HFFc6 (cell line): ENCODE results near the gene GALNT10. TPM values are rescaled to one million over a fixed set of nuclear protein-coding genes. Genes with fewer than 3 reads are reported as not detected.
A peak's percentile ranks its signal among the peaks of the same experiment; 100 is the strongest.
"Not testable (repeated sequence)": the region's sequence is repeated elsewhere in the genome, so short reads cannot be mapped to it uniquely, and the experiment has no call there.

Source experiments
- DNase-seq: peaks from one replicate; pipeline ENCODE4 v3.0.0-alpha.2; 2018
- H3K27ac Mint-ChIP-seq: 2 replicates; pipeline ENCODE4 v1.8.0; 2020; ENCODE audit warnings: mild to moderate bottlenecking, mixed read lengths
- H3K27me3 Mint-ChIP-seq: 2 replicates; pipeline ENCODE4 v1.8.0; 2021; ENCODE audit warnings: mild to moderate bottlenecking, moderate library complexity, mixed read lengths; ENCODE audit not compliant: insufficient read depth
- H3K36me3 Mint-ChIP-seq: 2 replicates; pipeline ENCODE4 v1.8.0; 2021; ENCODE audit warnings: low read depth, mixed read lengths
- H3K4me1 Mint-ChIP-seq: 2 replicates; pipeline ENCODE4 v1.8.0; 2020; ENCODE audit warnings: low read depth, mixed read lengths
- H3K4me3 Mint-ChIP-seq: 2 replicates; pipeline ENCODE4 v1.8.0; 2020; ENCODE audit warnings: mild to moderate bottlenecking, moderate library complexity, mixed read lengths
- H3K9me3 Mint-ChIP-seq: 2 replicates; pipeline ENCODE4 v1.8.0; 2020; ENCODE audit warnings: mild to moderate bottlenecking, mixed read lengths
- total RNA-seq, 6 experiments: library from RNA; stranded (reverse); fragmentation: NEBNext Ultra II Directional; extraction: Animal tissue kit (Norgen Biotek cat#: 25700); gene quantifications; 2 replicates in 1 of 6; 3 replicates in 5 of 6; pipeline ENCODE4 v1.2.3, GENCODE V29; 2021
- TF ChIP-seq, protein P1 (sequence below): fragments of 200-600 bp; sonication (generic); IDR thresholded peaks from 2 replicates; pipeline ENCODE4 v1.5.0; 2021; ENCODE audit warnings: antibody characterized with exemption, mild to moderate bottlenecking

GALNT10 gene
- total RNA-seq, 6 experiments from 2014 or later: 129 to 161 (median 157) TPM

DNA sequence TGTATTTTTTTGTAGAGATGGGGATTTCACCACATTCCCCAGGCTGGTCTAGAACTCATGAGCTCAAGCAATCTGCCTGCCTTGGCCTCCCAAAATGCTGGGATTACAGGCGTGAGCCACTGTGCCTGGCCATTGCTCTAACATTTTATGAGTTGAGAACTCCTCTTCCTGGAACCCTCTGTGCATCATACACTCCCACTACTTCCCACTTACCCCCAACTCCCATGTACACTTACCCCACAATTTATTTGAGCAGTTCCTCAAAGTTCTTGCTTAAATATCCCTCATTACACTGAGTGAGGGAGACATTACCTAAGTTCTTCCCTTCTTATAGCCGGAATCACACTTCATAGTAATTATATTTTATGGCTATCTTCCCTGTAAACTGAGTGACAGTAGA is 42.9 kb upstream of the GALNT10 start:
- no peaks in the 10 kb centered on the region for H3K4me1 Mint-ChIP-seq
- no peaks in the 10 kb centered on the region for H3K36me3 Mint-ChIP-seq
- peaks cover 14% of the 10 kb centered on the region for H3K27me3 Mint-ChIP-seq
- H3K27ac Mint-ChIP-seq: no peak overlapping the region
- TF ChIP-seq, protein P1, sequence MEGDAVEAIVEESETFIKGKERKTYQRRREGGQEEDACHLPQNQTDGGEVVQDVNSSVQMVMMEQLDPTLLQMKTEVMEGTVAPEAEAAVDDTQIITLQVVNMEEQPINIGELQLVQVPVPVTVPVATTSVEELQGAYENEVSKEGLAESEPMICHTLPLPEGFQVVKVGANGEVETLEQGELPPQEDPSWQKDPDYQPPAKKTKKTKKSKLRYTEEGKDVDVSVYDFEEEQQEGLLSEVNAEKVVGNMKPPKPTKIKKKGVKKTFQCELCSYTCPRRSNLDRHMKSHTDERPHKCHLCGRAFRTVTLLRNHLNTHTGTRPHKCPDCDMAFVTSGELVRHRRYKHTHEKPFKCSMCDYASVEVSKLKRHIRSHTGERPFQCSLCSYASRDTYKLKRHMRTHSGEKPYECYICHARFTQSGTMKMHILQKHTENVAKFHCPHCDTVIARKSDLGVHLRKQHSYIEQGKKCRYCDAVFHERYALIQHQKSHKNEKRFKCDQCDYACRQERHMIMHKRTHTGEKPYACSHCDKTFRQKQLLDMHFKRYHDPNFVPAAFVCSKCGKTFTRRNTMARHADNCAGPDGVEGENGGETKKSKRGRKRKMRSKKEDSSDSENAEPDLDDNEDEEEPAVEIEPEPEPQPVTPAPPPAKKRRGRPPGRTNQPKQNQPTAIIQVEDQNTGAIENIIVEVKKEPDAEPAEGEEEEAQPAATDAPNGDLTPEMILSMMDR: no peak
- H3K4me3 Mint-ChIP-seq: no peak overlapping the region
- no peak for DNase-seq
- no peaks in the 10 kb centered on the region for H3K9me3 Mint-ChIP-seq

DNA sequence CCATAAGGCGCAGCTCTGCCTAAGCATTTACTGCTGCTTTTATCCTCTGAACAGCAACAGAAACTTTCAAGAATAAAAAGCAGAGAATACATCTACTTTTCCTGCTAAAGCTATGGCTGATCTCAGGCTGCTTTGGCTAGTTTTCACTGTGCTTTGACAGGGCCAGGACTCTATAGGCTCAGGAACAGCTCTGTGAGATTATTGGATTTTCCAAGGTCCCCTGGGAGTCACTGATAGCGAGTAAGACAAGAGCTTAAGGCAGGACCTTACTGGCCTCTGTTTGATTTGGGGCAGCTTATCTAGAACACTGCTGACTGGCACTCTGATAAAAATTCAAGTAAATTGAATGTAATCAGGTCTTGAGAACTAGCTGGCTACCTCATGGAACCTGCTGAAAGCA is 40.1 kb upstream of the GALNT10 start:
- not testable (repeated sequence) for H3K9me3 Mint-ChIP-seq, H3K27ac Mint-ChIP-seq, DNase-seq, H3K27me3 Mint-ChIP-seq, H3K4me1 Mint-ChIP-seq, H3K4me3 Mint-ChIP-seq, H3K36me3 Mint-ChIP-seq

DNA sequence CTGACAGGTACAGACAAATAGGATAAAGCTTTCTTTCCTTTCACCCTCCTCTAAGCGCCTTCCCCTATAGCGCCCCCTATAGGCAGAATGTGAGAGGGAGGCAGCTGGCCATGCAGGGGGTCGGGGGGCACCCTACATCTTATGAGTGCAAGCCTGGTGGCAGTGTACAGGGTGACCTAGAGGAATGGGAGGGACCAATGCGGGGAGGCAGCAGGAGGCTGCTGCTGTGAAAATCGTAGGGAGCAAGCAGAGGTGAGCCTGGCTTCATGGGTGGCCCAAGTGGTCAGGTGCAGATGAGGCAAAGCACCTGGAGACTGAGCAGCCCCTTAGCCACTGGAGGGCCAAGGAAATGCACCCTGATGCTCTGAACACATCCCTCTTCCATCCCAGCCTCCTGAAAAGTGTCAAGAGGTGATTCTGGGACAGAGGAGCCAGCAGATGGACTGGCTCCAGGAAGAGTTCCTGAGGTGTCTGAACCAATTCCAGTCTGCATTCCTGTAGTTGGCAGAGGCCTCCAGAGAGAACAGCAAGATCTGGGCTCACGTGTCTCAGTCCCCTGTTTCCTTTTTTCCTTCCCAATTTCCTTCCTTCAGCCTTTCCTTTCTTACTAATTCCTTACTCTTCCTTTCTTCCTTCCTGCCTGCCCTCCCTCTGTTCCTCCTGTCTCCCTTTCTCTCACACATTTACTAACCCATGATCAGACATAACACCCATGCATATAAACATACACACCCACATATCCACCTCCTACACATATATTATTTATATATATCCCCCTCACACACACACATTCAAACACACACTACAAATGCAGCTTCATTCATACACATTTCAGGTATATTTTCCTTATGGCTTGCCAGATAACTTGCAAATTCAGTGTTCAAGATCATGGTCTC is 32.8 kb upstream of the GALNT10 start:
- Mint-ChIP-seq H3K27me3 (peaks cover 20% of the 10 kb centered on the region), H3K27ac (no peak overlapping the region)

DNA sequence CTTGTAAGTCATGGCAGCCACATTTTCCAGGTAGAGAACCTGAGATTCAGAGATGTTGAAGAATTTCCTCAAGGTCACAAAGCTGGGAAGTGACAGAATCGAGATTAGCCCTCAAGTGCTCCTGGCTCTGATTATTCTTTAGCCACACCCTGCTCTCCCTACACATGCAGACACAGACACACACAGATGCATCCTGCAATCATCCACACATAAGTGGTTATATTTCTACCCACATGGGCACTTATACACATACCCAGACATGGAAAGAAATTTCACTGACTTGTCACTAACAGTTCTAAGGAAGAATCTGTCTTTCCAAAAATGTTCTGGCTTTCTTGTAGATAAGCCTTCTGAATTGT is 32.2 kb upstream of the GALNT10 start:
- DNase-seq: no peak
- no peaks in the 10 kb centered on the region for H3K36me3 Mint-ChIP-seq
- H3K4me3 Mint-ChIP-seq: no peak overlapping the region
- no peaks in the 10 kb centered on the region; the same call in 1 of the 2 replicates for H3K9me3 Mint-ChIP-seq
- TF ChIP-seq, protein P1: no peak
- H3K27me3 Mint-ChIP-seq: peaks cover 23% of the 10 kb centered on the region
- no peak overlapping the region for H3K27ac Mint-ChIP-seq
- H3K4me1 Mint-ChIP-seq: peaks cover 18% of the 10 kb centered on the region

More for the DNA sequence above, 32.8 kb upstream of the GALNT10 start:
- H3K36me3 Mint-ChIP-seq: no peaks in the 10 kb centered on the region
- no peaks in the 10 kb centered on the region; the same call in 1 of the 2 replicates for H3K9me3 Mint-ChIP-seq
- TF ChIP-seq, protein P1: peak; percentile 65
- DNase-seq: no peak
- H3K4me3 Mint-ChIP-seq: no peak overlapping the region
- peaks cover 18% of the 10 kb centered on the region for H3K4me1 Mint-ChIP-seq

DNA sequence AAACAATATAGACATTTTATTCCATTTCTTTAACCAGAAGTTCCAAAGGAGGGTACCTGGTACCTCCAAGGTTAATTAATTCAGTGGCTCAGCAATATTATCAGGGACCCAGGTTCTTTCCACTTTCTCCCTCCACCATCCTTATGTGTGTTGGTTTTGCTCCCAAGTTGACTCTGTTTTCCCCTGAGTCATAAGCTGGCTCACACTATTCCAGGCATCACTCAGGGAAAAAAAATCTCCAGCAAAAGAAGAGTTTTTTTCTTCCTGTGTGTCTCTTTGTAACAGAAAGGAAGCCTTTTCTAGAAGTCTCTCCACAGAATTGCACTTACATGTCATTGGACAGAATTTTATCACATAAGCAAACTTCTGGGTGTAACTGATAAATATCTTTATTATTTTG is 31.2 kb upstream of the GALNT10 start:
- DNase-seq: peak; percentile 54
- H3K4me1 Mint-ChIP-seq: peaks cover 18% of the 10 kb centered on the region
- H3K36me3 Mint-ChIP-seq: no peaks in the 10 kb centered on the region
- H3K4me3 Mint-ChIP-seq: no peak overlapping the region
- no peak overlapping the region for H3K27ac Mint-ChIP-seq
- peaks cover 32% of the 10 kb centered on the region for H3K27me3 Mint-ChIP-seq
- TF ChIP-seq, protein P1: no peak
- no peaks in the 10 kb centered on the region; the same call in 1 of the 2 replicates for H3K9me3 Mint-ChIP-seq

DNA sequence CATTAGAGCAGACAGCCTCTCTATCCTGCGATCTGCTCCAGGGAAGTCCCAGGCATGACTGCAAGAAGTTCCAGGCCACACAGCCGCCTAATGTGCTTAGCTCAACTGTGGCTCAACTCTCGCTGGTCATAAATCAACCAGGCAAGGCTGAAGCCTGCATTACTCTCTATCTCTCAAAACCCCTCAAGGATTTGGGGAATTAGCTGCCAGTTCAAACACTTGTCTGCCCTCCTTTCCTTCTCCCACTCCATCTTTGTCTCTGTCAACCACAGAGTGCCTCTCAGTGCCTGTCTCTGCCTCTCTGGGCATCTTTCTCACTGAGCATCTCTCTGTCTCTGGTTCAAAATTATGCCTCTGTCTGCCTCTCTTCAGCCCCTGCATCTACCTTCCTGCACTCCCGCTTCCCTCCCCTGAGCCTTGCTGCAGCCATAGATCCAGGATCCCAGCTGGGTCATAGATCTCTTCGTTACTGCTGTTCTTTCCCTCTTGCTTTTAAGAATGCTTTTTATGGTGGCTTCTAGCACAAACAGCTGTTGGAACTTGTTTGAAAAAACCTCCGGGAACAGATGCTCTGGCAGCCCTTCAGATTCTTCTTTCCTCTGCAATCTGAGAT is 27.9 kb upstream of the GALNT10 start:
- Mint-ChIP-seq H3K4me3 (no peak overlapping the region), H3K27me3 (peaks cover 35% of the 10 kb centered on the region), H3K9me3 (no peaks in the 10 kb centered on the region; the same call in 1 of the 2 replicates), H3K36me3 (no peaks in the 10 kb centered on the region), H3K27ac (no peak overlapping the region), H3K4me1 (peaks cover 18% of the 10 kb centered on the region)
- no peak for DNase-seq
- TF ChIP-seq, protein P1: no peak
